GM21515 (cell line): ENCODE data around the gene CRISP3.
"Not testable (repeated sequence)": the region's sequence is repeated elsewhere in the genome, so short reads cannot be mapped to it uniquely, and the experiment has no call there.

Experiments
- ATAC-seq: cut with Tn5 transposase; IDR thresholded peaks from one replicate; pipeline ENCODE4 v1.9.1; 2021; ENCODE audit not compliant: unreplicated experiment

The CRISP3 gene

GRCh38 chr6:49744259-49744658 is at the start of gene CRISP3:
TSS of gene CRISP3 (minus strand) at chr6:49744388. CDS start at chr6:49744367, 21 bp downstream.
- ATAC-seq, result no peak

GRCh38 chr6:49790341-49790740 is 46.2 kb upstream of the CRISP3 start:
- no peak for ATAC-seq

GRCh38 chr6:49787176-49787575 is 43.0 kb upstream of the CRISP3 start, which contains the start of gene PGK2:
TSS of gene PGK2 (minus strand) at chr6:49787285. CDS start at chr6:49787187, 98 bp downstream.
- no peak for ATAC-seq

- no peak for ATAC-seq
These were observed 40.1 kb upstream of the CRISP3 start for GRCh38 chr6:49784272-49784671.

- no peak for ATAC-seq
These were observed 38.5 kb upstream of the CRISP3 start for GRCh38 chr6:49782725-49783124.

GRCh38 chr6:49782293-49782692 is 38.1 kb upstream of the CRISP3 start:
- no peak for ATAC-seq

GRCh38 chr6:49776444-49776843 is 32.3 kb upstream of the CRISP3 start:
- no peak for ATAC-seq

GRCh38 chr6:49775043-49775442 is 30.9 kb upstream of the CRISP3 start:
- no peak for ATAC-seq

GRCh38 chr6:49772285-49772684 is 28.1 kb upstream of the CRISP3 start:
- no peak for ATAC-seq

GRCh38 chr6:49766762-49767161 is 22.6 kb upstream of the CRISP3 start:
- ATAC-seq, result no peak

- ATAC-seq, result no peak
These were observed 20.5 kb upstream of the CRISP3 start for GRCh38 chr6:49764571-49765236.

- ATAC-seq, result no peak
These were observed 759 bp downstream of the CRISP3 start for GRCh38 chr6:49743429-49743828.

GRCh38 chr6:49739423-49739822 is 4.8 kb downstream of the CRISP3 start:
- ATAC-seq, result no peak

- ATAC-seq, result no peak
These were observed 8.1 kb downstream of the CRISP3 start for GRCh38 chr6:49736017-49736508.

- ATAC-seq, result no peak
These were observed 10.5 kb downstream of the CRISP3 start for GRCh38 chr6:49733680-49734079.

GRCh38 chr6:49732781-49733180 is 11.4 kb downstream of the CRISP3 start:
- ATAC-seq, result no peak

GRCh38 chr6:49730251-49730650 is 13.9 kb downstream of the CRISP3 start:
- ATAC-seq, result no peak

- ATAC-seq, result not testable (repeated sequence)
These were observed 20.3 kb downstream of the CRISP3 start for GRCh38 chr6:49723917-49724316.

- no peak for ATAC-seq
These were observed 22.9 kb downstream of the CRISP3 start for GRCh38 chr6:49721297-49721696.

GRCh38 chr6:49720372-49720771 is 23.8 kb downstream of the CRISP3 start:
- ATAC-seq, result no peak

GRCh38 chr6:49713346-49713745 is 30.8 kb downstream of the CRISP3 start, which contains the start of gene CRISP2:
TSS of gene CRISP2 (minus strand) at chr6:49713543. CDS start at chr6:49709196, 4,347 bp downstream.
- ATAC-seq, result no peak

GRCh38 chr6:49698478-49698877 is 45.7 kb downstream of the CRISP3 start:
- no peak for ATAC-seq

GRCh38 chr6:49693512-49693911 is 50.7 kb downstream of the CRISP3 start:
- no peak for ATAC-seq
